Colonic mucosa (tissue), 4 donors: ENCODE measurements around the gene LRP1-AS. TPM values are rescaled to one million over a fixed set of nuclear protein-coding genes. Genes with fewer than 3 reads are reported as not detected.

Source experiments
- DNase-seq: peaks from one replicate; pipeline ENCODE4 v3.0.0-alpha.2; 2020
- H3K27ac ChIP-seq: fragments of 200-600 bp; one replicate; pipeline ENCODE4 v1.8.0; 2021
- H3K27me3 ChIP-seq: fragments of 200-600 bp; one replicate; pipeline ENCODE4 v1.8.0; 2021
- H3K36me3 ChIP-seq: fragments of 200-600 bp; one replicate; pipeline ENCODE4 v1.8.0; 2021
- H3K4me1 ChIP-seq: fragments of 200-600 bp; one replicate; pipeline ENCODE4 v1.8.0; 2021; ENCODE audit warnings: mild to moderate bottlenecking
- H3K4me3 ChIP-seq: fragments of 200-600 bp; one replicate; pipeline ENCODE4 v1.8.0; 2021
- H3K9ac ChIP-seq, 2 donors: one replicate each; pipeline ENCODE4 v1.7.0; 2013; ENCODE audit warnings: control low read depth in 2 of 2, low read depth in 2 of 2, low read length in 2 of 2
- H3K9me3 ChIP-seq: fragments of 200-600 bp; one replicate; pipeline ENCODE4 v1.8.0; 2021
- intact Hi-C: fragments of 100-400 bp; cut with DNase I; formaldehyde crosslinking; loops from one replicate; pipeline ENCODE4 v1.14.1; 2022
- total RNA-seq, 2 donors: library from RNA; stranded (reverse); fragmentation: NEBNext Ultra II Directional in 1 of 2; extraction: Animal tissue kit (Norgen Biotek cat#: 25700) in 1 of 2; gene quantifications; one replicate each; pipeline ENCODE4 v1.2.1, GENCODE V29; 2021
- TF ChIP-seq, protein P1 (sequence below): fragments of 200-600 bp; IDR thresholded peaks from one replicate; pipeline ENCODE4 v1.8.0; 2022; ENCODE audit warnings: antibody characterized with exemption, mild to moderate bottlenecking
- donor health status: healthy.
- donor health status: DM: no; HTN: no; CAD: no.
- donor health status: DM: no; HTN: no; CAD: no.

LRP1-AS gene
- total RNA-seq, 2 donors from 2014 or later = not detected

GRCh38 chr12:57153415-57153997 is 6.1 kb upstream of the LRP1-AS start:
- intact Hi-C loops = no loop called here
- Histone ChIP-seq H3K9ac (no peak overlapping the region), H3K36me3 (no peaks in the 10 kb centered on the region), H3K9me3 (no peaks in the 10 kb centered on the region), H3K4me3 (no peak overlapping the region), H3K4me1 (peaks cover 9% of the 10 kb centered on the region), H3K27ac (no peak overlapping the region), H3K27me3 (no peaks in the 10 kb centered on the region)
- TF ChIP-seq, protein P1, sequence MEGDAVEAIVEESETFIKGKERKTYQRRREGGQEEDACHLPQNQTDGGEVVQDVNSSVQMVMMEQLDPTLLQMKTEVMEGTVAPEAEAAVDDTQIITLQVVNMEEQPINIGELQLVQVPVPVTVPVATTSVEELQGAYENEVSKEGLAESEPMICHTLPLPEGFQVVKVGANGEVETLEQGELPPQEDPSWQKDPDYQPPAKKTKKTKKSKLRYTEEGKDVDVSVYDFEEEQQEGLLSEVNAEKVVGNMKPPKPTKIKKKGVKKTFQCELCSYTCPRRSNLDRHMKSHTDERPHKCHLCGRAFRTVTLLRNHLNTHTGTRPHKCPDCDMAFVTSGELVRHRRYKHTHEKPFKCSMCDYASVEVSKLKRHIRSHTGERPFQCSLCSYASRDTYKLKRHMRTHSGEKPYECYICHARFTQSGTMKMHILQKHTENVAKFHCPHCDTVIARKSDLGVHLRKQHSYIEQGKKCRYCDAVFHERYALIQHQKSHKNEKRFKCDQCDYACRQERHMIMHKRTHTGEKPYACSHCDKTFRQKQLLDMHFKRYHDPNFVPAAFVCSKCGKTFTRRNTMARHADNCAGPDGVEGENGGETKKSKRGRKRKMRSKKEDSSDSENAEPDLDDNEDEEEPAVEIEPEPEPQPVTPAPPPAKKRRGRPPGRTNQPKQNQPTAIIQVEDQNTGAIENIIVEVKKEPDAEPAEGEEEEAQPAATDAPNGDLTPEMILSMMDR = no peak
- no peak for DNase-seq

- Histone ChIP-seq H3K36me3 (no peaks in the 10 kb centered on the region), H3K27ac (peak overlapping the region; percentile 84), H3K4me1 (peaks cover 18% of the 10 kb centered on the region), H3K9me3 (no peaks in the 10 kb centered on the region), H3K9ac (peak overlapping the region in 1 of 2 donors; percentile 1), H3K4me3 (no peak overlapping the region), H3K27me3 (no peaks in the 10 kb centered on the region)
- DNase-seq = no peak
- TF ChIP-seq, protein P1 = no peak
- intact Hi-C loops = no loop called here
Observed at GRCh38 chr12:57152639-57153038, 5.2 kb upstream of the LRP1-AS start.

DNA sequence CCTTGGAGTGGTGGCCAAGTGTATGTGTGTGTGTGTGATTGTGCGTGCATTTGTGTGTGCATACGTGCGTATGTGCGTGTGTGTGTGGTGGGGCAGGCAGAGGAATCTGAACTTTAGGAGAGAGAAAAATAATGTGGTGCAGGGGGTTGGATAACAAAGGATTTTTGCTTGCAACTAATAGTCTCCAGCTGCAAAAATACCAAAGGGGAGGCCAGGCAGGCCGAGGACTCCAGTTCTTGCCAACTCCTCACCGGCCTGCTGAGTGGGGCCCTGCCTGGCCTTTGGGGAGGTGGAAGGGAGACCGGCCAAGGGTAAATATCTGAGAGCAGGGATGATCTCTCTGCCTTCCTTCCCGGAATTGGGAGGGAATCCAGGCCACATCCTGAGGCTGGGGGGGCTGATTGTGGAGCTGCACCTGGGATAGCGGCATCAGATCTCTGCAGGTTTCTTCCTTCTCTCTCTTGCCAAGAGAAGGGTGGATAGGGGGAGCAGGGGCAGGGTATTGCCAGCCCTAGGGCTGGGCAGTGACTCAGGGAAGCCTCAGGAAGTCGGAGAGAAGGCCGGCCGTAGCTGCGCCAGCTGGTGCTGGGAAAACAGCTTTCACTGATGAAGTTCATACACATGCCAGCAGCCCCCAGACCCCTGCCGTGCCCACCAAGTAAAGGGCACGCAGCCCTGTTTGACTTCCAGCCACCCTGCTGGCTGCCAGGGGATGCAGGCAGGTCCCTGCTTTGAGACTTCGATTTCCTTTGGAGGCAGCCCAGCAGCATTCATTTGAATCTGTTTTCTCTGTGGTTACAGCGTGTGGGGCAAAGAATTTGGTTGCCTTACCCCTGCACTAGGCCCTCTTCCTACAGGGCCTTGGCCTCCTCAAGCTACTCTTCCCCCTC is 4.6 kb upstream of the LRP1-AS start:
- no peaks in the 10 kb centered on the region for H3K9me3 ChIP-seq
- H3K27ac ChIP-seq = peak overlapping the region; percentile 84
- H3K4me1 ChIP-seq = peaks cover 24% of the 10 kb centered on the region
- no peaks in the 10 kb centered on the region for H3K27me3 ChIP-seq
- intact Hi-C loops = no loop called here
- no peak for DNase-seq
- H3K4me3 ChIP-seq = no peak overlapping the region
- TF ChIP-seq, protein P1 = no peak
- H3K9ac ChIP-seq = peak overlapping the region in 1 of 2 donors; percentile 1
- H3K36me3 ChIP-seq = no peaks in the 10 kb centered on the region

DNA sequence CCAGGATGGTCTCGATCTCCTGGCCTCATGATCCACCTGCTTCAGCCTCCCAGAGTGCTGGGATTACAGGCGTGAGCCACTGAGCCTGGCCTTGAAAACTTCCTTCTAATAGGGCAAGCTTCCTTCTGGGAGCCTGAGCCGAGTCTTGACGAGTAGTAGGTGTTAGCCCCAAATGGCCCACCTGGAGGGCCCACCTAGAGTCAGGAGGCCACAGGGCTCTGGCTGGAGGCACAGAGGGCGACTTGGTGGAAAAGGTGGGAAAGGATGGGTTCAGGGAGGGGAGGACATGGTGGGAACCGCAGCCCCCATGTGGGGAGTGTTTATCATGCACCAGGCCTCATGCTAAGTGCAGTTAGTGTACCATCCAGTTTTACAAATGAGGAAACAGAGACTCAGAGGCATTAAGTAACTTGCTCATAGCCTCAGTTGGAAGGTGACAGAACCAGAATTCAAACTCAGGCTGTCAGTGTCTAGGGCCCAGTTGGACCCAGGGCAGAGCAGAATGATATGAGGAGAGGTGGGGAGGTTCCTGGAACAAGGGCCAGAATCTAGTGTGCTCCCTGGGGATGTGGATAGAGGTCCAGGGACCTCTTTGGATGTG is 3.1 kb upstream of the LRP1-AS start:
- Histone ChIP-seq H3K4me3 (no peak overlapping the region), H3K9ac (no peak overlapping the region), H3K27me3 (no peaks in the 10 kb centered on the region), H3K36me3 (no peaks in the 10 kb centered on the region), H3K9me3 (no peaks in the 10 kb centered on the region), H3K27ac (peak overlapping the region; percentile 84), H3K4me1 (peaks cover 38% of the 10 kb centered on the region)
- DNase-seq = no peak
- intact Hi-C loops = no loop called here
- TF ChIP-seq, protein P1 = no peak

- Histone ChIP-seq H3K9ac (peak overlapping the region; percentile 51 to 90), H3K27ac (peak overlapping the region; percentile 84), H3K4me1 (peaks cover 38% of the 10 kb centered on the region), H3K9me3 (no peaks in the 10 kb centered on the region), H3K27me3 (no peaks in the 10 kb centered on the region), H3K36me3 (no peaks in the 10 kb centered on the region), H3K4me3 (no peak overlapping the region)
- DNase-seq = peak; percentile 82
- TF ChIP-seq, protein P1 = no peak
- intact Hi-C loops = no loop called here
Observed at GRCh38 chr12:57149245-57149900, 2.0 kb upstream of the LRP1-AS start.
